AG04450 (cell line): ENCODE results near the gene LHCGR. TPM values are rescaled to one million over a fixed set of nuclear protein-coding genes. Genes with fewer than 3 reads are reported as not detected.
A peak's percentile ranks its signal among the peaks of the same experiment; 100 is the strongest.

Experiments used
- CTCF ChIA-PET: fragments of 300-600, 350-600 bp; formaldehyde crosslinking; extraction: SDS; loops from one replicate; lab custom pipeline; 2022; ENCODE audit warnings: antibody characterized with exemption, inconsistent platforms; lab: Charles Lee
- POLR2A ChIA-PET: fragments of 350-600 bp; formaldehyde crosslinking; extraction: SDS; loops from one replicate; lab custom pipeline; 2021; ENCODE audit warnings: antibody characterized with exemption, inconsistent platforms; lab: Yijun Ruan, JAX
- DNase-seq: peaks from one replicate; pipeline ENCODE4 v3.0.0-alpha.2; 2011; ENCODE audit warnings: low read depth, low spot score
- H3K27ac ChIP-seq: one replicate; pipeline ENCODE4 v1.5.1; 2012; ENCODE audit warnings: low read depth, low read length, control low read depth
- H3K27me3 ChIP-seq: one replicate; pipeline ENCODE4 v1.6.0; 2012; ENCODE audit warnings: low read length; ENCODE audit not compliant: control insufficient read depth, insufficient read depth
- H3K4me3 ChIP-seq: 2 replicates; pipeline ENCODE4 v1.5.1; 2011; ENCODE audit warnings: mild to moderate bottlenecking, low read depth, low read length, control low read depth
- H3K9me3 ChIP-seq: 2 replicates; pipeline ENCODE4 v1.5.1; 2012; ENCODE audit warnings: low read length; ENCODE audit not compliant: control insufficient read depth, insufficient read depth
- polyA plus RNA-seq: library from polyadenylated mRNA; depleted of rRNA; stranded (reverse); fragments of >200 nt; gene quantifications from 2 replicates; pipeline ENCODE4 v1.2.3, GENCODE V29; 2011
- TF ChIP-seq, protein P1 (sequence below): IDR thresholded peaks from 2 replicates; pipeline ENCODE4 v1.5.1; 2011; ENCODE audit warnings: low read depth, low read length, control low read depth, inconsistent platforms

The LHCGR gene
- polyA plus RNA-seq, 1 experiment = 3.8 TPM

GRCh38 chr2:48719480-48720177, 35.9 kb downstream of the LHCGR start:
- ChIA-PET POLR2A (no interaction called here), CTCF (no interaction called here)
- no peaks in the 10 kb centered on the region for H3K27me3 ChIP-seq
- TF ChIP-seq, protein P1, sequence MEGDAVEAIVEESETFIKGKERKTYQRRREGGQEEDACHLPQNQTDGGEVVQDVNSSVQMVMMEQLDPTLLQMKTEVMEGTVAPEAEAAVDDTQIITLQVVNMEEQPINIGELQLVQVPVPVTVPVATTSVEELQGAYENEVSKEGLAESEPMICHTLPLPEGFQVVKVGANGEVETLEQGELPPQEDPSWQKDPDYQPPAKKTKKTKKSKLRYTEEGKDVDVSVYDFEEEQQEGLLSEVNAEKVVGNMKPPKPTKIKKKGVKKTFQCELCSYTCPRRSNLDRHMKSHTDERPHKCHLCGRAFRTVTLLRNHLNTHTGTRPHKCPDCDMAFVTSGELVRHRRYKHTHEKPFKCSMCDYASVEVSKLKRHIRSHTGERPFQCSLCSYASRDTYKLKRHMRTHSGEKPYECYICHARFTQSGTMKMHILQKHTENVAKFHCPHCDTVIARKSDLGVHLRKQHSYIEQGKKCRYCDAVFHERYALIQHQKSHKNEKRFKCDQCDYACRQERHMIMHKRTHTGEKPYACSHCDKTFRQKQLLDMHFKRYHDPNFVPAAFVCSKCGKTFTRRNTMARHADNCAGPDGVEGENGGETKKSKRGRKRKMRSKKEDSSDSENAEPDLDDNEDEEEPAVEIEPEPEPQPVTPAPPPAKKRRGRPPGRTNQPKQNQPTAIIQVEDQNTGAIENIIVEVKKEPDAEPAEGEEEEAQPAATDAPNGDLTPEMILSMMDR = no peak
- no peak overlapping the region for H3K4me3 ChIP-seq
- no peak for DNase-seq
- H3K9me3 ChIP-seq = no peaks in the 10 kb centered on the region
- no peak overlapping the region for H3K27ac ChIP-seq

GRCh38 chr2:48717846-48718245, 37.7 kb downstream of the LHCGR start:
- CTCF ChIA-PET = no interaction called here
- no peak for DNase-seq

GRCh38 chr2:48715956-48716355, 39.6 kb downstream of the LHCGR start:
- no peaks in the 10 kb centered on the region for H3K27me3 ChIP-seq
- peak; percentile 61 for DNase-seq
- TF ChIP-seq, protein P1 = no peak
- ChIA-PET CTCF (interaction anchor here (1.1 to 1.3 kb wide), 4 partner anchors 116 to 1686 kb away, joined by 3 to 5 read pairs (median 4); no protein-coding TSS in a partner anchor), POLR2A (interaction anchor here (0.8 to 1.4 kb wide), 7 partner anchors 16 to 137 kb away, joined by 3 to 7 read pairs (median 4); no protein-coding TSS in a partner anchor)
- no peaks in the 10 kb centered on the region for H3K9me3 ChIP-seq
- no peak overlapping the region for H3K4me3 ChIP-seq
- H3K27ac ChIP-seq = peak overlapping the region; percentile 94

More at GRCh38 chr2:48717846-48718245, 37.7 kb downstream of the LHCGR start:
- TF ChIP-seq, protein P1 = no peak
- no peak overlapping the region for H3K27ac ChIP-seq
- H3K27me3 ChIP-seq = no peaks in the 10 kb centered on the region
- H3K9me3 ChIP-seq = no peaks in the 10 kb centered on the region
- POLR2A ChIA-PET = interaction anchor here (0.7 to 0.8 kb wide), 2 partner anchors 16 to 131 kb away, joined by 10 to 12 read pairs; no protein-coding TSS in a partner anchor
- no peak overlapping the region for H3K4me3 ChIP-seq

GRCh38 chr2:48715042-48715899, 40.3 kb downstream of the LHCGR start:
- no peak overlapping the region for H3K4me3 ChIP-seq
- H3K27ac ChIP-seq = peak overlapping the region; percentile 97
- CTCF ChIA-PET = interaction anchor here (1.1 to 1.3 kb wide), 4 partner anchors 115 to 1687 kb away, joined by 3 to 5 read pairs (median 4); no protein-coding TSS in a partner anchor
- POLR2A ChIA-PET = interaction anchor here (0.8 to 2.1 kb wide), 8 partner anchors 8 to 138 kb away, joined by 3 to 7 read pairs (median 4); no protein-coding TSS in a partner anchor
- no peaks in the 10 kb centered on the region for H3K27me3 ChIP-seq
- peak; percentile 93 for DNase-seq
- no peaks in the 10 kb centered on the region for H3K9me3 ChIP-seq
- TF ChIP-seq, protein P1 = no peak
